LHCN-M2 (cell line): ENCODE data around the gene ARPIN. TPM values are rescaled to one million over a fixed set of nuclear protein-coding genes. Genes with fewer than 3 reads are reported as not detected.
"Not testable (repeated sequence)": the region's sequence is repeated elsewhere in the genome, so short reads cannot be mapped to it uniquely, and the experiment has no call there.

Experiments used
- DNase-seq: peaks from one replicate; pipeline ENCODE4 v3.0.0-alpha.2; 2012; ENCODE audit warnings: low read depth
- total RNA-seq: library from RNA; depleted of rRNA; stranded (reverse); fragments of >200 nt; gene quantifications from 2 replicates; pipeline ENCODE4 v1.2.3, GENCODE V29; 2014

Gene ARPIN
- total RNA-seq, 1 experiment from 2014 or later, result 14.3 TPM

GRCh38 chr15:89878323-89878722, 34.4 kb downstream of the ARPIN start:
- DNase-seq, result no peak

GRCh38 chr15:89877083-89877425, 35.7 kb downstream of the ARPIN start:
- DNase-seq, result no peak

DNA sequence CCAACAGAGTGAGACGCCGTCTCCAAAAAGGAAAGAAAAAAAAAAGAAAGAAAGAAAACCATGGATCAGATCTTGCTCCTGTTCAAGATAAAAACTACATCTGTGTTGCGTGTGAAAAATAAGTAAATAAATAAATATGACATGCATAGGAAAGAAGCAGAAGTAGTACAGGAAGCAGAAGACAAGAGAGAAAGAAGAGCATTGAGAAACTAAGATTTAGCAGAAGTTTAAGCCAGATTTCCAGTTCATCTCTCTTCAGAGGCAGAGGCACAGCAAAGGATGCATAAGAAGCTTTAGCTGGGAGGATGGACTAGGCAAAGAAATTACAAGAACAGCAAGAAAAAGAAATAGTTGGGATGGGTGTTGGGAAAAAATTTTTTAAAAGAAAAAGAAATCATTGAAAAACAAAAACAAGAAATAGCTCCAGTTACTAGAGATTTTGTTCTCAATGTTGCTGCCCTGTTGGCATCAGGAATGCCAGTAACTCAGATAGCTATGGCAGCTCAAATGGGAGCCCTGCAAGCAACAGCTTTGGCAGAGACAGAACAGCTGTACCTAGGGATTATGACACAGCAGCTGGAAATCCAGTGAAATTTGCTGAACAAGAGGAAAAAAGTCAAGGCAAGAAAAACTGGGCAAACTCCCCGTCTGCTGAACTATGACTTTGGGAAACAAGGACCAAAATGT, 36.2 kb downstream of the ARPIN start:
- DNase-seq, result peak; percentile 29

- no peak for DNase-seq
Observed at GRCh38 chr15:89875741-89876140, 37.0 kb downstream of the ARPIN start.

GRCh38 chr15:89874926-89875564, 37.7 kb downstream of the ARPIN start:
- peak; percentile 60 for DNase-seq

- DNase-seq, result no peak
Observed at GRCh38 chr15:89870688-89871288, 42.0 kb downstream of the ARPIN start.

GRCh38 chr15:89870006-89870405, 42.7 kb downstream of the ARPIN start:
- no peak for DNase-seq

- DNase-seq, result not testable (repeated sequence)
Observed at GRCh38 chr15:89869490-89869889, 43.3 kb downstream of the ARPIN start.

DNA sequence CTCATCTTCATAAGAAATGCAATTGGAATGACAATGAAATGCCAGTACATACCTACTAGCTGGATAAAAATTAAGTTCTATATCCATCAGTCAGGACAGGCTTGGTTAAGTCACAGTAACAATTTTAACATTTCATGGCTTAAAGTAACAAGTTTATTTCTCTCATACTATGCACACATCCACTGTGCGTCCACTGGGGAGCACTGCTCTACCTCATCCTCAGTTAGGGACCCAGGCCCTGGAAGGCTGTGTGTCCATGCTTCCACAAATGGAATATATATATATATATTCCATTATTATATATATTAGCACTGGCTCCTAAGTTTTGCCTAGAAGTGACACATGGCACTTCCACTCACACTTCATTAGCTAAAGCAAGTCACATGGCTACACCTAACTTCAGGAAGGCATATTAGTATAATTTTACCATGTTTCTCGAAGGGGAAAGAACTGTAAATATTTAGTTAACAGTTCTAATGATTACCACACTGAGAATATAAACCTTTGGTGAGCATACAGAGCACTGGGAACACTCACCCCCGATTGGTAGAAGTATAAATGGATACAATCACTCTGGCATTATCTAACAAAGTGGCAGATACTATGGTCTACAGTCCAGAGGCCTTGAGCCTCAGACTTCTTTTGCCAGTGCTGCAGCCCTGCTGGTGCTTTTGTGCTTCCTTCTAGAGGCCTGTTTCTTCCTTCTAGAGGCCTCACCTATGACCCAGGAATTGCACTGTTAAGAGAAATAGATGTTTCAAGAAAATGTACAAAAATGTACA, 47.6 kb downstream of the ARPIN start:
- DNase-seq, result no peak

GRCh38 chr15:89863918-89864317, 48.8 kb downstream of the ARPIN start:
- DNase-seq, result no peak

- DNase-seq, result no peak
Observed at GRCh38 chr15:89860891-89861290, 51.9 kb downstream of the ARPIN start.

GRCh38 chr15:89860431-89860830, 52.3 kb downstream of the ARPIN start:
- DNase-seq, result no peak

DNA sequence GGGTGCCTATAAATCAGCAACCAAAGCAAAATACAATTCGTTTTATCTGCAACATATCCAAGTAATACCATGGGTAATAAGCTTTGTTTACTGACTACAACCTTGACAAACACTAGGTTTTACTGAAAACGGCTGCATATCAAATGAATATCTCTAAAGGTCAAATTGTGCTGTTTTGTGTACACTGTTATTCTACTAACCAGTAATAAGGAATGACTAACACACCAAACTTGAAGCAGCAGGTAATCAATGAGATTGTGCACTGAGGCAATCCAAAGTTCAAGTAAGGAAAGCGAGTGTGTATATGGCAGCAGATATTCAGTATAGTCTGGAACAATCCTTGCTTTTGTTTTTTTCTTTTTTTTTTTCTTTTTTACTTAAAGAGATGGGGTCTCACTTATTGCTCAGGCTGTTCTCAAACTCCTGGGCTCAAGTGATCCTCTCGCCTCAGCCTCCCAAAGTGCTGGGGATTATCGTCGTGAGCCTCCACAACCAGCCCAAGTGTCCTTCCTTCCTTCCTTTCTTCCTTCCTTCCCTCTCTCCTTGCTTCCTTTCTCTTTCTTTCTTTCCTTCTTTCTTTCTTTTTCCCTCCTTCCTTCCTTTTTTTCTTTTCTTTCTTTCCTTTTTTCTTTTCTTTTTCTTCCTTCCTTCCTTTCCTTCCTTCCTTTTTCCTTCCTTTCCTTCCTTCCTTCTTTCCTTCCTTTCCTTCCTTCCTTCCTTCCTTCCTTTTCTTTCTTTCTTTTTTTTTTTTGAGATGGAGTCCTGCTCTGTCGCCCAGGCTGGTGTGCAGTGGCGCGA, 53.9 kb downstream of the ARPIN start:
- no peak for DNase-seq

DNA sequence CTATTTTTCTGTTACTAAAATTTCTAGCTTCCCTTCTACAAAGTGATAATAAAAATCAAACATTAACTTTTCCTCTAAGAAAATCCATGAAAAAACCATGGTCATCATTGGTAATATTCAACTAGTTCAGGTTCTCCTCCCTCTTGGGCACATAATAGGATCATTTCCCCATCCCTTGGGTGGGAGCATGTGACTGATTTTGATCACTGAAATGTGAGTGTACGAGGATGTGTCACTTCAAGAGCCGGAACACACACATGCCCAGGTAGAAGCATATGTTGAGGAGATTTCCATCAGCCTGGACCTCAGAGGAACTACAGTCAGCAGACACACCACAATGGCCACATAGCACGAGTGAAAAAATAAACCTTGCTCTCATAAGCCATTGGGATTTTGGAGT, 55.1 kb downstream of the ARPIN start:
- no peak for DNase-seq

DNA sequence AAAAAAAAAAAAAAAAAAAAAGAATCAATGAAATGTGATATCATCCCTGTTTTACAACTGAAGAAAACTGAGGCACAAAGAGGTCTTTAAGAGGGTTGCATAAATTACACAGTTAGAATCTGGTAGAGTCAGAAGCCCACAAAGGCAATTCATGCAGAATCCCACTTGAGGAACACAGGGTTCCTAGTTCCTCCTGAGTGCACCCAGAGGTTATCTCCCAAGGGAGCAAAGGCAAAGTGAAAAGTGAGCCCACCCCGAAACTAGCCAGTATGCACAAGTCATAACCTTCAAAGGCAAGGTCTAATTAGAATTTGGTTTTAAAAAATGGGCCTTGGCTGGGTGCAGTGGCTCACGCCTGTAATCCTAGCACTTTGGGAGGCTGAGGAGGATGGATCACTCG, 56.8 kb downstream of the ARPIN start:
- no peak for DNase-seq

DNA sequence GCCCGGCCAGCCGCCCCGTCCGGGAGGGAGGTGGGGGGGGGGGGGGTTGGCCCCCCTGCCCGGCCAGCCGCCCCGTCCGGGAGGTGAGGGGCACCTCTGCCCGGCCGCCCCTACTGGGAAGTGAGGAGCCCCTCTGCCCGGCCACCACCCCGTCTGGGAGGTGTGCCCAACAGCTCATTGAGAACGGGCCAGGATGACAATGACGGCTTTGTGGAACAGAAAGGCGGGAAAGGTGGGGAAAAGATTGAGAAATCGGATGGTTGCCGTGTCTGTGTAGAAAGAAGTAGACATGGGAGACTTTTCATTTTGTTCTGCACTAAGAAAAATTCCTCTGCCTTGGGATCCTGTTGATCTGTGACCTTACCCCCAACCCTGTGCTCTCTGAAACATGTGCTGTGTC, 57.9 kb downstream of the ARPIN start:
- not testable (repeated sequence) for DNase-seq

DNA sequence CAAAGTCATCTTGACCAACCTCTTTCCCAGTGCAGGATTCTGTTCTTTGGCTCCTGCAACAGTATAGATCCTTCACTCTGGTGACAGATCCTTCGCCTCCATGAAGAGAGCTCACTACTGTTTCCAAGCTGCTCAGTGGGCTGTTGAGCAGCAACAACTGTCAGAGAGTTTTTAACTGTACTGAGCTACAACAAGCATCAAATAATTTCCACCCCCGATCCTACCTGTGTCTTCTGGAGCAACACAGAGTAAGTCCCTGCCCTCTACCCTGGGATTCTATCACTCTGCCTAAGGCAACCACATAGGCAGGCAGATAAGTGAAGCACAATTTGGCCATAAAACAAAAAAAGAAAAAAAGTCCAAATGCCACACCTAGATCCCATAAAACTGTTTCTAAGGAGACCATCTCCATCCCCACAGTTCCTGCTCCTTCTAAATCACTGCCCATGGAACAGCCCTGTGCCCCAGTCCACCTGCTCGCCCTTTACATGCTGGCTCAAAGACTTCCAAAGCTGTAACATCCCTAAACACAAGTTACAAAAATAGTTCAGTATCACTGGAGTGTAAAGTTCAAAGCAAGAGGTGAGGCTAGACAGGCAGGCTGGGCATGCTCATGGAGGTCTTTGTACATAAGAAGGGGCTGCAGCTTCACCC, 60.3 kb downstream of the ARPIN start:
- no peak for DNase-seq

- no peak for DNase-seq
Observed at GRCh38 chr15:89851673-89852341, 60.9 kb downstream of the ARPIN start.

- DNase-seq, result no peak
Observed at GRCh38 chr15:89848970-89849292, 63.8 kb downstream of the ARPIN start.

DNA sequence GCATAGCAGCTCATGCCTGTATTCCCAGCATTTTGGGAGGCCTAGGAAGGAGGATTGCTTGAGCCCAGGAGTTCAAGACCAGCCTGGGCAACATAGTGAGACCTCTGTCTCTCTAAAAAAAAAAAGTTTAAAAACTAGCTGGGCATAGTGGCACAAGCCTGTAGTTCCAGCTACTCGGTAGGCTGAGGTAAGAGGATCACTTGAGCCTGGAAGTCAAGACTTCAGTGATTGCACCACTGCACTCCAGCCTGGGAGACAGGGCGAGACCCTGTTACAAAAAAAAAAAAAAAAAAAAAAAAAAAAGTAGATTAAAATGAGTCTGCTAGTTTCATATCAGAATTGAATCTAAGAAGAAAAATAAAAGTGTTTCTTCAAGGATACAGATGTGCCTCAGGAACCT, 65.7 kb downstream of the ARPIN start:
- DNase-seq, result no peak
